HG03558 (cell line): ENCODE measurements around the gene CACNA1S.

Experiments
- ATAC-seq: cut with Tn5 transposase; IDR thresholded peaks from one replicate; pipeline ENCODE4 v1.9.1; 2021; ENCODE audit warnings: moderate number of reproducible peaks; ENCODE audit not compliant: unreplicated experiment; ENCODE audit errors: extremely low read depth

Gene CACNA1S

DNA sequence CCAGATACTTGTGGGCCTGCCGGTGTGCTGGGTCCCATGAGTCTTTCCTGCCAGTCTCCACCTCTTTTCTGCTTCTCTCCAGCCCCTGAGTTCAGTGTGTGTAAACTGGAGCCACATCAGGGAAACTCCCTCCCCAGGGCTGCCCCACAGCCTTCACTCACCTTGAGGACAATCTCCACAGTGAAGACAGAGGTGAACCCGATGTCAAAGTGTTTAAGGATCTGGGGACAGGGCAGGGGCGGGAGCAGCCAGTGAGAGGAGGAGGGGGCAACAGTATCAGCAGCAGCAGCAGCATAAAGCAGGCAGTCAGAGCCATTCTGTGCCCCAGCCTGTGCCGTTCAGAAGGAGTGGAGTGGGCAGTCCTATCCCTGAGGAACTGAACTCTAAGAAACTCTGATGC lies 43.2 kb downstream of the CACNA1S start:
- ATAC-seq, result no peak

DNA sequence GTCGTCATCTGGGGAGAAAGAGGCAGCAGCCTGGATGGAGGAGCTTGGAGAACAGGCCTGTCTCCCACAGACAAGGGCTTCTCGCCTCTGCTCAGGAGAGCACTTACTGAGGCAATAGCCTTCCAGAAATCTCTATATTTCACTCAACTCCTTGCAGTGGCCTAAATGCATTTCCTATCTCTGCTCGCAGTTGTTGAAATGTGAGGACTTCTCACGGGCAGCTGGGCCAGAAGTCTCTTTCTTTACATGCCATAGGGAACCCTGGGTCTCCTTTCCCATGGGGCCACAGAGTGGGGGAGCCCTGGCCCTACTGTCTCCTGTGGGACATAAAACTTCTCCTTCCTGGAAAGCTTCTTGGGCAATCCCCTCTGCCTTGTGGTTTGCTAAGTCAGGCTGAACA lies 45.2 kb downstream of the CACNA1S start:
- ATAC-seq, result no peak

DNA sequence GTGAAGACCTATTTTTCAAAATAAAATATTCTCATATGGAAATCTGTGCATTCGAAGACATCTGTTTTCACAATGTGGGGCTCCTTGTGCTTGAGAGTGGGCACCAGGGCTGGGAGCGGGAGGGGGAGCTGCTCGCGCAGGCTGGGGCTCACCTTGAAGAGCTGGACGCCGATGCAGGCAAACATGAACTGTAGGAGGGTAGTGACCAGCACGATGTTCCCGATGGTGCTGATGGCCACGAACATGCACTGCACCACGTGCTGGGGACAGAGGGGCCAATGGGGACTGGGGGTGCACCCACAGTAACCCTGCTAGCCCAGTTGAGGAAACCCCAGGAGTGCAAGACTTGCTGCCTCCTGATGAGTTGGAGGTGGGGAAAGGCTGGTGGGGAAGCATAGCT lies 46.5 kb downstream of the CACNA1S start:
- ATAC-seq, result no peak

DNA sequence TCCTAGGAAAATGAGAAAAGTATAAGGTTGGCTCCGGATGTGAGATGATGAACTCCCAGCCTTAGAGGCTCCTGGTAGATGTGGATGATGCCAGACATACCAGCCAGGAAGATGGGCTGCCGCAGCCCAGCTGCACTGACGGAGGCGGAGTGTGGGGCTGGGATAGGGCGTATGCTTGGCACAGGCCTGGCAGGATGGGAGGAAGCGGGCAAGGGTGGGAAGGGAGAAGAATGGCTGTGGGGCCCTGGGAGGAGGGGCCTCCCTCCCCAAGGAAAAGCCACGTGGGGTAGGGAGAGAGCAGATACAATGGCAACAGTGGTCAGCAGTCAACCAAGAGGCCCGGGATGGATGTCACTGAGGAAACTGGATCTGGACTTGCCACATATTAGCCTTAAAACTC lies 47.4 kb downstream of the CACNA1S start:
- no peak for ATAC-seq

DNA sequence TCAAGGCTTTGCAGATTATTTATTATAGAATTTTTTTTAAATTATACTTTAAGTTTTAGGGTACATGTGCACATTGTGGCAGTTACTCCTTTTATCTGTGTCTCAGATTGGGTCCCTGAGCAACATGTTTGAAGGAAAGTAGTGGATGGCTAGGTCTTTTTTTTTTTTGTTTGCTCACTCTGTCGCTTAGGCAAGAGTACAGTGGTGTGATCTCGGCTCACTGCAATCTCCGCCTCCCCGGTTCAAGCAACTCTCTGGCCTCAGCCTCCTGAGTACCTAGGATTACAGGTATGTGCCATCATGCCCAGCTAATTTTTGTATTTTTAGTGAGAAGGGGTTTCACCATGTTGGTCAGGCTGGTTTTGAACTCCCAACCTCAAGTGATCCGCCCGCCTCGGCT lies 49.1 kb downstream of the CACNA1S start:
- ATAC-seq, result no peak

DNA sequence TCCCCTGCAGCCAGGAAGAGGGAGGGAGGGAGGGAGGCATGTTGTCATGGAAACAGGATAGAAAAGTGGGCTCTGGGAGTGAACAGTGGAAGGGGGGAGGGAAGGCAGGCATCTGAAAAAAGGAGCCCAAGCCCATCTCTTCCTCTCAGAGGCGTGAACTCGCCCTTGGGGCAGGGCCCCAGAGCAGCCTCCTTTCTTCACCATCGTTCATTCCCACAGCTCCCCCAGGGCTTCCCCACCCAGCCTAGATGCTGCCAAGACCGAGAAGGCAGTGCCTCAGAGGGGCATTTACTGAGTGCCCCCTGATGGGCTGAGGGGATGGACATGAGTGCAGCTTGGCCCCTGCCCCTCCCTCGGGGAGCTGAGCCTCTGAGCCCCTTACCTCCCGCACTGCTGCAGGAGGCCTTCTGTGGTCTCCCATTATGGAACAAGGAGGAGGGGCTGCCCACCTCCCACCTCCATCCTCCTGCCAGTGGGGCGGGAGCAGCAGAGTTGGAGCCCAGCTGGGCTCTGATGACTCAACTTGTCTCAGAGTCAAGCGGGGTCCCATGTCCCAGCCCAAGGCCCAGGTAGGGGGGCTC lies 49.6 kb downstream of the CACNA1S start:
- ATAC-seq, result no peak

DNA sequence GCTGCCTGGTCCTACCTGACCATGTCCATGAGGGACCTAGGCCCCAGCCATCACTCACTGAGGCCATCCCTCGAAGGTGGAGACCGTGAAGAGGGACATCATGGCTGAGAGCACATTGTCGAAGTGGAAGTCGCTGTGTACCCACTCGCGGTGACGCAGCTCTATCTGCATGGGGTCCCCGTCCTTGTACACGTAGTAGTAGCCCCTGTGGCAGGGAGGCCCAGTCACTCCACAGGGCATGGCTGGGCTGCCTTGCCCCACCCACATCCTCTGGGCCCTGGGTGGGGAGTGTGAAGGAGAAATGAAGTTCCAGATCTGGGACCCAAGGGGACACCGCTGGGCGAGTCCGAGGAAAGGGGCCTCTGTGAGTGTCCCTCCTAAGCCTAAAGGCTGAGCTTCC lies 50.3 kb downstream of the CACNA1S start:
- ATAC-seq, result no peak

DNA sequence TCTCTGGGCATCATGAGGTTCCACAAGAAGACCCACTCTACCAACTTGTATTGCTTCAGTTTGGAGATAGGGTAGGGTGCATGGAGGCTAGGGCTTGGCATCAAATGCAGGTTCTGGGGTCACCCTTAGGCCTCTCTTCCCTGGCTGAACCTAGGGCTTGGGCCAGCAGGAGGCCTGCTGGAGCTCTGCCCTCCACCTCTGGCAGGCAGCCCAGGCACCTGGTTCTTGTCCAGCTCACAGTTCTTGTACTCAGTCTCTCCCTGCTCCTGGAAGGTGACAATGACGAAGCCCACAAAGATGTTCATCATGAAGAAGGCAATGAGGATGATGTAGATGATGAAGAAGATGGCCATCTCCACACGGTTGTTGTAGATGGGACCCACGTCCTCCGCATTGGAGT lies 51.2 kb downstream of the CACNA1S start:
- no peak for ATAC-seq

DNA sequence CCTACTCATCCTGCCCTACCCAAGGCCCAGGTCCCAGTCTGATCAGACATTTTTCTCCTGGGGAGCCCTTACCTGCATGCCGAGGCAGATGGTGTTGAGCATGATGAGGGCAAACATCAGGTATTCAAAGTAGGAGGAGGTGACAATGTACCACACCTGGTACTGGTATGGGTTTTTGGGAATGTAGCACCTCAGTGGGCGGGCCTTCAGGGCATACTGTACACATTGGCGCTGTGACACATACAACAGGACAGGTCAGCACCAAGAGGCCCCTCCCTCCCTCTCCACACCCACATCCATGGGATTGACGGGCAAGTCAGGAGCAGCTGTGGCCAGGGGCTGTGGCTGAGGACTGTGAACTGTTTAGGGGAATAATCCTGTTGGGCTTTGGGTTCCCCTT lies 51.6 kb downstream of the CACNA1S start:
- no peak for ATAC-seq

DNA sequence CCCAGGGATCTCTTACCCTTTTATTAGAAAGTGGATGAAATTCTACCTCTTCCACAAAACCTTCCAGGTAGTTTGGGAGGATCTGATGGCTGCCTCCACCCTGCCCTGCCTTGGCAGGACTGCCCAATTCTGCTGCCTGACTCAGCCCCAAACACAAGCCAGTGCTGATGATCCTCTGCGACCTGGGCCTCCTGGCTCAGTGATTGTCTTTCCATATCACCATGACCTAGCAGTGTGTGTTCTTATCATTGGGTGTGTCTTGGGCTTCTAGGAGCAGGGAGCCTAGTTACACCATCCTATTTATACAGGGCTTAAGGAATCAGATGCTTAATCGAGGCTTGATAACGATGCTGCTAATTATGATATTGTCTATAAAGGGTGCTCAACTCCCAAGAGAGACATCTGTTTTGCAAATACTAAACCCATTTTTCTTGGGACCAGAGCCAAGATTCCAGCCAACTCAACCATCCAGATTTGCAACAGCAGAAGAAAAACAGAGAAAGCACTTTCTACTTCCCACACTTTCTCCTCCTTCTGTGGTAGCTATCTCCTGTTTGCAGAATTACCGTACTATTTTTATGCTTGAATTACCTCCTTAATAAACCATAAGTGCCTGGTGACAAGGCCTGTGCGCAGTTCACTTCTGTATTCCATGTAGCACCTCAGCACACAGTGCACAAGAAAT lies 52.2 kb downstream of the CACNA1S start:
- no peak for ATAC-seq

DNA sequence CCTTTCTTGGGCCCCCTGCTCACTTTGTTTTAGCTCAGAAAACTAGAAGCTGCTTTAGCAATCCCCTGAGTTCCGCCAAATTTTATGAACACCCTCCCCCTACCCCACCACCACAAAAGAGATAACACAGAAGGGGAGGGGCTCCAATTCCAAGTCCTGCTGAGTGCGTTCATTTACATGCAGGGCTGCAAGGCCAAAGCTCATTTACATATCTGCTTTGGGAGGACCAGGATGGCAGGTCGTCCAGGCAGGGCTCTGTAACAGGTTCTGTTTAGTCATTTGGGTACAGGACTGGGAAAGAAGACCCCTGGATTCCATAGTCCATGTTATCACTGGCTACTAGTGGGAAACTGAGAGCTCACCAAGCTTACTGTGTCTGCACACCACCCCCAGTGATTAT lies 52.8 kb downstream of the CACNA1S start:
- ATAC-seq, result no peak

DNA sequence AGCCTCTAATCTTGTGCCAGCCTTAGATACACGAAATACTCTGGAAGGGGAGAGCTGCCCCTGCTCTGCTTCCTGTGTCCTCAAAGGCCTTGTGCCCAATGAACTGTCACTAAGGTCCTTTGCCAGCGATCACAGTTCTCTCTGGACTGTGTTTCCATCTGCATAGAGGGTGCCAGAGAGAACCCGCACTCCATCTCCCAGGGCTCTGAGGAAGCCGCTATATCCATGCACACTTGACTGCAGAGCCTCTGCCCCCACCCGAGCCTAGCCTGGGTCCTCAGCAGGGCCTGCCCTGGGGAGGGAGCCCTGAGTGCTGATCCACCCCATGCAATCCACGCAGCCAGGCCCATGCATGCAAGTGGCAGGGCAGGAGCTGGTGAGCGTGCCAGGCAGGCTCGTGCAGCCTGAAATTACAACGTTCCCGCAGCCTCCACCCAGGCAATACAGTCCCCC lies 58.1 kb downstream of the CACNA1S start:
- ATAC-seq, result no peak

DNA sequence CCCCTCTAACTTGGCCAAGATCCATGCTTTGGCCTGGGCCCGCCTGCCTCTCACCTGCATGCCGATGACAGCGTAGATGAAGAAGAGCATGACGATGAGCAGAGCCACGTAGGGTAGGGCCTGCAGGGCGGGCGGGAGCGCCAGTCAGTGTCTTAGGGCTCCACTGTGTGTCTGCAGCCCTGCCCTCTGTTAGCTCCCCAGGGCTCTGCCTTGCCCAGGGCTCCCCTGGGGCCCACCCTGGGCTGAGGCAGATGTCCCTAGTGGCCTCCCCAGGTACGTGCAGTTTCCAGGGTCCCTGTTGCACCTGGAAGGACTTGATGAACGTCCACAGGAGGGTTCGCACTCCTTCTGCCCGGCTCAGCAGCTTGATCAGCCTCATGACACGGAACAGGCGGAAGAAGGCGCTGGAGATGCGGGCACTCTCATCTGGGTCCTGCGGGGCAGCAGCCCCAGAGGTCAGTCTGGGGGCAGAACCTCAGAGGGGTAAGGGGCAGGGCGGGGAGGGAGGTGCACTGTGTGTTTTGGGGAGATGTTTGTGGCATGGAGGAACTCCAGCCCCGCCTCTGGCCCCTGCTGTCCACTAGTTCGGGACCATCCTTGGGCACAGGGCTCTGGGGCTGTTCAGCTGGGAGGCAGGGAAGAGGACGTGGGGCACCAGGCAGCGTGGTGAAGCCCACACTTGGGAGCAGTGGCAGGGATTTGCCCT lies 58.9 kb downstream of the CACNA1S start:
- ATAC-seq, result no peak

DNA sequence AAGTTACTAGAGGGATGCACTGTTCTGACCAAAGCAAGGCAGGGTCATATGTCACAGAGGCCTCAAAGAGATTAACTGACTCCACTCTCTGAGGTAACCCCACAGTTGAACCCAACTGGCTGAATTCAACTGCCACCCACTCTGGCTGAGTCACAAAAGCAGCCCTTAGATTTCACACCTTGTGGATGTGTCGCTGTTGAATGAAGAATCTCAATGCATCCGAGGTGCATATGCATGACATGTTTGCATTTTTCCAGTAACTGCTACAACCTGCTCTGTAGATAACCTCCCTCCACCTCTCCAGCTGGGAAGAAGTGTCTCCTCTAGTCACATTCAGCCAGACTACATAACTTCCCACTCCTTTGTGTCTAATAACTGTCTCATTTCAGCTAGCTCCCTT lies 60.8 kb downstream of the CACNA1S start:
- ATAC-seq, result no peak

DNA sequence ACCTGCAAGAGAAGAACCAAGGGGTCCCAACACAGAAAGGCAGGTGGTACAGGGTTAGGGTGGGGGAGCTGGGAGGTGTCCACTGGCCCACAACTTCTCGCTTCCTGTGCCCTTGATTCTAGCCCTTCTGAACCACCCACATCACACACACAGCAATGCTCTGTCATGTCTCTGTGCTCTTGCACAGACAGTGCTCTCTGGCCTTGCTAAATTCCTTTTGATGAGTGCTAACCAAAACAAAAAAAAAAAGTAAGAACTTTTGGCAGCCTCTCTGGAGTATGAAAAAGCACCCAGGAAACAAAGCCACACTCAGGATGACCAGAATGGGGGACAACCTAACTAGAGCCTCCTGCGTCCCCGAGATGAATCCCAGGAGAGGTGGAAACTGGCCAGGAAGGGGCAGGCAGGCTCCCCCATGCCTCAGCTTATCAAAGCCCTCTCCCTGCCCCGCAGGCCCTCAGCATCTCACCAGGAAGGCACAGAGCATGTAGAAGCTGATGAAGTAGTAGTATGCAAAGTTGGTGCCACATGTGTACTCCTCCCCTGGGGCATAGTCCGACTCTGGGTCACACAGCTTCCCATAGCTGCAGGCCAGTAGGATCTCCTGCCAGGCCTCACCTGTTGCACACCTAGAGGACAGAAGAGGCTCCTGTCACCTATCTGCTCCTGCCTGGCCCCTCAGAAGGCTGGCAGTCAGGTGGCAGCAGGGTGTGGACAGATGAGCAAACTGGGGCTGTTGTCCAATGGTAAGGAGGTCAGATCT lies 61.5 kb downstream of the CACNA1S start:
- no peak for ATAC-seq

DNA sequence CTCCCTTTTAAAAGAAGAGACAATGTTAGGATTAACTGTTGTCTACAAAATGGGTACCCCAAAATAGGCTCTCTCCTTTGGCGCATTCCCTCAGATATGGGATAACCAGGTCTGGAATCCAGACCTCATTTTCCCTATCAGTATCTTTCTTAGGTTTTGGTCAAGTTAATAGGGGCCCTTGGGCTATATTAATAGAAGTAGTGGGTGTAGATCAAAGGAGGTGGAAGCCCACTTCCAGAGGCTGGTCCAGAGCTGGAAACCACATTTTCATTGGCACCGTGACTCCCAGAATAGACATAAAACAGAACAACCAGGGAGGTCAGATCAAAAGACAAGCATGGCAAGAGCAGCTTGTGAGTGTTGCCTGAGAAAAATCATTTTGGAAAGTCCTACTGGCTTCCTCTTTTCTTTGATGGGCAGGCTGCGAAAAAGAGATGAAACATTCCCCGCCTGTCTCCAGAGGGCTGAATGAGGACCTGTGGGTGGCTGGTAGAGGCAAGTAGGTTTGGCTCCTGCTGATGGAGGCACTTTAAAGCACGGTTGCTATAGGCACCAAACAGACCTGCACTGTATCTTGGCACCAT lies 62.9 kb downstream of the CACNA1S start:
- no peak for ATAC-seq

DNA sequence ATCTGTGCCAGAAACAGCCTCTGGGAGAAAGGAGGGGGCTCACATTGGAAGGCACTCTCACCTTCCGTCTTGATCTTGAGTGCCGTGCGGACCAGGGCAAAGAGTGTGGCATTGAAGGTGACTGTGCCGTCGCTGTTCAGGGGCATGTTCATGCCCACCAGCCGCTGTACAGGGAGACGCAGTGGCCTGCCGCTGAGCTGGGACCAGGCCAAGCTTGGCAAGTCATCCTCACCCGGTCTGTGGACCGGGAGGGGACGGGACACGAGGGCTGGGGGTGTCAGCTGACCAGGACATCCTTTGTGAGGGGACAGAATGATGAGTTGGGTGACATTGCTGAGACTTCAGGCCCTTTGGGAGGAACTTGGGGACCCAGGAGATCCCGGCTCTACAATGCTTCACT lies 63.7 kb downstream of the CACNA1S start:
- ATAC-seq, result no peak

DNA sequence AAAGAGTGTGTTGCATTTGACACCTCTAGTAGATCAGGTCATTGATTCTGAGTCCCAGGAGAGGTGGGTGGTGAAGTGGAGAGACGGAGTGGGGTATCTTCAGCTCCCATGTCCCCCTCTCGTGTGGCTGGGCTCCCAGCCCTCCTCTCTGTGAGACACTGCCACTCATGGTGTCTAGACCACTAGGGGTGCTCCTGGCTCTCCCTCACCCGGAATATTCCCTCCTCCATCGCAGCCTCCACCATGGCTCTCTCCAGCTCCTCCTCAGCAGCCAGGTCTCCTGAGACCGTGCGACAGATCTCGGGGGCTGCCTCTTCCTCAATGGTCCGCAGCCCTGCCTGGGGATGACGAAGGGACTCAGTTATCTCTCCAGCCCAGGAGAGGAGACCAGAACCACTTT lies 68.1 kb downstream of the CACNA1S start:
- no peak for ATAC-seq

DNA sequence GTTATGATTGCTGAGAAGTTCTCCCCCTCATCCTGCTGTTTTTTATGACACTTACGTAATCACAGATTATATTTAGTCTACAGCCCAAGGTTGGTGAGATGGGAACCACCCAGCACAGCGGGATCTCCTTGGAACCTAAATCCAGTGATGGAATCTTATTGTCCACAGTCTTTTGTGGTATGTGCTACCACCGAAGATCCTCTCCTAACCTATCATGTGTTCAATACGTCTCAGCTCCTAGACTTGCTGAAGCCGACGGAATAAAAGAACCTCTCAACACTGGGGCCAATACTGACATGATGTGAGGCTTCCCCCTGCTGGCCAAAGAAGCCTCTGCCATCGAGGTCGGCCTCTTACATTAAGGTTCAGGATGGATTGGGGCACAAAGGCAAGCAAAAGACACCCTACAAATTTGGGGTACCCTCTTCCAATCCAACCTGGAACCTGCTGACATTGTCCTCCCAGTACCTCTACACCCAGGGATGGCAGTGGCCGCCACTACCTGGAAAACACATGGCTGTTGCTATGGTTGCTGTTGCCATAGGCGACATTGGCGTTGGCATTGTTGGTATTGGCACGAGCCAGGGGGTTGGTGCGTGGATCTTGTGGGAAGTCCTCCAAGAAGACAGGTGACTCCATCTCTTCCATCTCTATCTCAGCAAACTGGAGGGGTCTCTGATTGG lies 69.3 kb downstream of the CACNA1S start:
- ATAC-seq, result peak; percentile 65

DNA sequence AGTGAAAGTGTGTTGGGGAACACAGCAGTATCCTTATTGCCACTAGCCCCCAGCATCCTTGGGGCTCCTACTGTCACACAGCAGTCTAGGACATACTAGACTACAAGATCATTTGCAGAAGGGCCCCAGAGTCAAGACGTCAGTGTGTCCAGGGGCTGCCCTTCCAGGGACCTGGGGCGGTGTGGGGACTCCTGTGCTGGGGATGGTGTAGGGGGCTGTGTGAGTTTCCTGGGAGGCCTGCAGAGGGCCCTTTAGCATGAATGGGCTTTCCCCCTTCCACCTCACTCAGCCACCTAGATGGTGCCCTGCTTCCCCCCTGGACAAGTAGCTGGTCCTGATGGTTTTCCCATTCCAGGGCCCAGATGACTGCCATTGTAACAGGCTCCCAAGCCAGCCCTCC lies 71.2 kb downstream of the CACNA1S start:
- ATAC-seq, result no peak
